GM19035 (cell line): Measurements from ENCODE around the gene PDZK1.
"Not testable (repeated sequence)": the region's sequence is repeated elsewhere in the genome, so short reads cannot be mapped to it uniquely, and the experiment has no call there.

Experiments used
- ATAC-seq: cut with Tn5 transposase; IDR thresholded peaks from one replicate; pipeline ENCODE4 v1.9.1; 2021; ENCODE audit not compliant: unreplicated experiment

PDZK1 gene

GRCh38 chr1:145707183-145707867 lies at the start of gene PDZK1:
TSS of gene PDZK1 (minus strand) at chr1:145707368. CDS start at chr1:145688021, 19,347 bp downstream.
- no peak for ATAC-seq

DNA sequence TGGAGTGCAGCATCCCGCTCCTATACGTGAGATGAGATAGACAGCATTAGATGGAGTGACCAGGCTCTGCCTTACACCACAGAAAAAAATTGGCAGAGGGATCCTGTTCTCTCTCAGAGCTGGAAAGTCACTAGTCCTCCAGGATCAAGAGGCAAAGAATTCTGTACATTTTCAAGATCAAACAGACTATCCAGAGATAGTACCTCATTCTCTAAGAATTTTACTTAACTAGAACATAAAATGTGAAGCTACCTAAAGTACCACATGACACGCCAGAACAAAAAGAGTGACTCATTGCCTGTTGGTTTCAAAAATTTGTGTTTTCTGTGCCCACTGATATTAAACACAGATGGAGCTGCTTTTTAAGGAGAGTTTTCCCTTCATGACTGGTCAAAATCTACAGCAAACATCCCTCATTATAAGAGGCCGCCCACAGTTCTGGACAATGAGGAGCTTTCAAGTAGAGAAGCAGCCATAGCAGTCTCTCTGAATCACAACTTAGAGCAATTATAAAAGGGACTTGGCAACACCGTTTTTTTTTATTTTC lies 44.4 kb upstream of the PDZK1 start:
- ATAC-seq = no peak

GRCh38 chr1:145750426-145750825 lies 43.3 kb upstream of the PDZK1 start:
- no peak for ATAC-seq

GRCh38 chr1:145747398-145748247 lies 40.5 kb upstream of the PDZK1 start:
- no peak for ATAC-seq

DNA sequence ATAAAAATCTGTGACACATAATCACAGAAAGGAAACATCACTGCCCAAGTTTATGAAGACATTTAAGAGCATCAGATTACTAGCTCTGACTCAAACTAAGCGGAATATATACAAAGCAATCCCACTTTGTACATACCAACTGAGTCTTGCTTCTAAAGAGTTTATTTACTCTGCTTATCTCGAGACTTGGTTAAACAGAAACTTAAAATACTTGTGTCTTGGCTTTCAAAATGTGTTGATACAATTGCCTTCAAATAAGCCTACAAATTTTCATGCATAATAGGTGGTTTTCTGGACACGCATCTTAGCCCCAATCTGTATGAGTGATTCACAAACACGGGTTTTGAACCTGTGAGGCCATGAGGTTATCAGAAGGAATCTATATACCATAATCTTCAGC lies 33.1 kb upstream of the PDZK1 start:
- no peak for ATAC-seq

DNA sequence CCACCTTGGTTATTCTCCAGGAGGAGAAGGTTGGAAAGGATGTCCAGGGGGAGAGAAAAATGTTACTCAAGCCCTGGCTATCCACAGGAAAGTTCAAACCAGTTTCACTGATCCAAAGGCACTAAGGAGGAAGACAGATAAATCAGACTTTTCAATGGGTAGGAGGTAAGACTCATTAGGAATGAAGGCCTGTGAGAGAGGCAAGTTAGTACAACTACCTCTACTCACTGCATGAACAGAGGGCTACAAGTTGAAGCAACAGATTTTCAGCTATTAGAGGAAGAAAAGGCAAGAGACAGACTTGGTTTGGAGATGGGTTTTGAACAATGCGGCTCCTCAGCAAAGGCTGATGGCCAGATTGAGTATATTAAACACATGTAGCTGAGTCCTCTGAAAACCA lies 29.0 kb upstream of the PDZK1 start:
- ATAC-seq = no peak

GRCh38 chr1:145730900-145731299 lies 23.7 kb upstream of the PDZK1 start:
- ATAC-seq = no peak

- no peak for ATAC-seq
Observed at GRCh38 chr1:145730467-145730866, 23.3 kb upstream of the PDZK1 start.

DNA sequence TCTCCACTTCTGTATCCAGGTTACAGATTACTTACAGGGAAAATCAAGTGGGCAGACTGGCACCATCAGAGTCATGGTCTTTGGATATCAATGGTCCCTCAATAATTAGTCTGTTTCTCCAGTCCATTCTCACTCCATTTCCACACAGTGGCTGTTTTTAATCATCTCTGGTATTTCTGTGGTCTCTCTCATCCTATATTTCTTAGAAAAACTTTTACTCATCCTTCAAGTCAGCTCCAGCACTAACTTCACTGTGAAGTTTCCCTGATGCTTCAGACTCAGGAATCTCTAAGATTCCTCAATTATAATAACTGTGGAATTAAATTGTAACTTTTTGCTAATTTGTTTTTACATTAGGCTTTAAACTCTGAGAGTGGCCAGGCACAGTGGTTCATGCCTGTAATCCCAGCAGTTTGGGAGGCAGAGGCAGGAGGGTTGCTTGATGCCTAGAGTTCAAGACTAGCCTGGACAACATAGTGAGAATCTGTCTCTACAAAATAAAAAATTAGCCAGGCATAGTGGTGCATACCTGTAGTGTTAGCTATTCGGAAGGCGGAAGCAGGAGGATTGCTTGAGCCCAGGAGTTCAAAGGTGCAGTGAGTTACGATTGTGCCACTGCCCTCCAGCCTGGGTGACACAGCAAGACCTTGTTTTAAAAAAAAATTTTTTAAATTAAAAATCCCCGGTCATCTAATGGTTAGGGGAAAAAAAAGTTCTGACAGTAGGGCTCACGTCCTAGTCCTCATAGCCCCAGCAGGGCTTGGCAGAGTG lies 22.7 kb upstream of the PDZK1 start:
- ATAC-seq = no peak

DNA sequence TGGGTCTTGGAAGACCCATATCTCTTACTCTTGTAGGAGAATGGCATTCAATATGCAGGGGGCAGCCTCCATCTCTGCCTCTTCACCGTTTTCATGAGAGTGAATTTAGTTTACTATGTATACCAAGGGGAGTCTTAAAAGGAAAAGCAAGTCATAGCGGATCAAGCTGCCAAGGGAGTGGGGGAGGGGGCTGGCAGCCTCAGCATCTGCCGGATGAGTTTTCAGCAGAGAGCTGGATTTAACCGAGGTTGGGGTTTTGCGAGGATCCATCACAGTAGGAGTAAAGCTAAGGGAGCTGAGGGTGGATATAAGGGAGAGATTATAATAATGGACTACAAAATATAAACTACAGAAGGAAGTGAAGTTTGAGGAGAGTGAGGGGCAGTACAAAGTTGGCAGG lies 22.0 kb upstream of the PDZK1 start:
- ATAC-seq = no peak

GRCh38 chr1:145726193-145726592 lies 19.0 kb upstream of the PDZK1 start:
- not testable (repeated sequence) for ATAC-seq

DNA sequence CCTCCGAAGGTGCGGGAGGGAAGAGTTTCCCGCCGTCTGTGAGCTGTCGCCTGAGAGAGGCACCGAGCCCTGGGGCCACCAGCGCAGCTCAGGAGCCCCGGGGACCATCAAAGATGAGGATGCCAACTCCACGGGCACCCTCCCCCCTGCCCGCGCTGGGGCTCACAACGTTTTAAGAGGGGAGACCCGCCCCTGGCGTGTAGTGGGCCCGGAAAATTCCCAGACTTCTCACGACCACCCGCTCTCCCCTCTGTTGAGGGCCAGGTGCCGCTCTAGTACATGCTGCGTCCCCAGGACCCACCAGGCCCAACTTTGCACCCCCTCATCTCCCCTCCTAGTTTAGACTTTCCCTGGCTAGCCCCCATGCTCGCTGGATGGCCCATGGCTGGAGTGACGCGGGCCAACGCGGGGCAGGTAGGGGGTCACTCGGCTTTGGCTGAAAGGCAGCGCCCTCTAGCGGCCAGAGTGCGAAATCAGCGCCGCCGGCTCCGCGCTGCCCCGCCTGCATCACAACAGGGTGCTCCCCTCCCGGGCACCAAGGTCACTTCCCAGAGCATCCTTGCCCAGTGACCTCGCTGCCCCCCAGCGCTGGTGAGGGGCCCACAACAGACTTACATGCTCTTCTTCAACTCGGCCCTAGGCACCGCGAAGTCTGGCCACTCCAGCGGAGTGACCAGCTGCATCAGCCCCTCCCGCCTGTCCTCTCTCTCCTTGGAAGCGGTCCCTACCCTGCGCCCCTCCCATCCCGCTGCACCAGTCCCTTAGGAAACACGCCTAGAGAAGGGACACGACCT lies 13.9 kb upstream of the PDZK1 start:
- ATAC-seq = no peak

DNA sequence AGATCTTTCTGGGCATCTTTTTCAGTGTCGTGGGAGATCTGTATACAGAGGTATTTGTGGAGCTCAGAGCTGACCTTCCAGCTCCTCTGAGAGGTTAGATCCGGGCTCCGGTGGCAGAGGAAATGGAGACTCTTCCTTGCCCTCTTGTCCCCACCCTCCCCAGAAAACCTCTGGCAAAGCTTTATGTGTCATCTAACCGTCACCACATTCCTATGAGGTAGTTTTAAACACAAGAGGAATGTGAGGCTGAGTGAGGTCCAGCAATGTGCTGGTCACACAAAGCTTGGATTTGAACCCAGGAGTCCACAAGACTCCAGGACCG lies 13.3 kb upstream of the PDZK1 start:
- ATAC-seq = no peak

- no peak for ATAC-seq
Observed at GRCh38 chr1:145719230-145720079, 12.3 kb upstream of the PDZK1 start, which contains the start of gene CD160. TSS of gene CD160 (plus strand) at chr1:145719499. CDS start at chr1:145728328, 8,829 bp downstream.

- ATAC-seq = not testable (repeated sequence)
Observed at GRCh38 chr1:145718465-145718864, 11.3 kb upstream of the PDZK1 start.

GRCh38 chr1:145717833-145718232 lies 10.7 kb upstream of the PDZK1 start:
- no peak for ATAC-seq

DNA sequence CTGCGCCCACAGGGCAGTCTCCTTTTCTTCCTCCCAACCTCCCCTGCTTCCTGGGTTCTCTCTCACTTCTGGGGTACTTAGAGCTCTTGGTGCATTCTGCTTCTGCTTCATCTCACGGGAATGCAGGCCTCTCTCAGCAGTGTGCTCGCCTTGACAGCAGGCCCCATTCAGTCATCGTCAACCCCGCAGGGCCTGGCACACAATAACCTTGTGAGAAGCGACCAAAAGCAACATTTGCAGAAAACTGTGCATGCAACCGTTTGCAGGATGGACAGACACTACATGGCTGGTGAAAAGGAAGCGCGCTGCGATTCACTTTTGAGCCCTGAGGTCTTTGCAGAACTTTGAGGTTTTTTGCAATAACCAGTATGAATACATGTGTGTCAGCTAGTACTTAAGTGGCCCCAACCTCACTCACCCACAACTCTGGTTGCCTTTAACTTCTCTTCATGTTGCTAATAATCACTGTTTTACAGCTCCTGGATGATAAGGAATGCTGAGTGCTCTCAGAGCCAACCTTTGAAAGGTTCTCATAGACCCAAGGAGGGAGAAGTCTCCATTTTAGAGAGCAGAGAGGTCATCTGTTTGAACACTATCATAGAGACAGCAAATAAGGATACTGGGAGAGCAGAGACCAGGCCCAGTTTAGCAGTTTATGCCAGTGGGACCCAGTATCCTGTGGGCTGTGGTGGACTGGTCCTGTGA lies 9.6 kb upstream of the PDZK1 start:
- no peak for ATAC-seq

- ATAC-seq = no peak
Observed at GRCh38 chr1:145714524-145715111, 7.5 kb upstream of the PDZK1 start.

DNA sequence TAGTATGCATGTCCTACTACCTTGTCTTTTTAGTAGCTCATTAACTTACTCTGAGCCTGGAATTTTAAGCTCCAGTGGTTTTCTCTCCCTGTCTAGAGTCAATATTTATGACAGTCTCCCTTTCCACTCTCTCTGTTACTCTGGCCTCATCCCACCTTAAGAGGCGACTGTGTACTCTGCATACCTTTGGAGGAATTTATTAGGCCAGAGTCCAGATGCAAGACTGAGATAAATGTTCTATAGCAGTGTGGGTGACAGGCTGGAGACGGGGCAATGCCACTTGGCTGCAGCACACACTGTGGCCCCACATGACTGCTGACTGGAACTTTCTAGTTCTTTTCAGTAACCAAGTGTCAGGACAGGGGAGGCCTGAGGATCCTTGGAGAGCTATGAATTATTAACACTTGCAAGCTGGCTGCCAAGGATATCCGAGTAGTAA lies 4.1 kb upstream of the PDZK1 start:
- ATAC-seq = no peak
